Stomach (tissue), 9 donors: ENCODE results near the gene BMPR1B. TPM values are rescaled to one million over a fixed set of nuclear protein-coding genes. Genes with fewer than 3 reads are reported as not detected.

Source experiments
- DNase-seq, 2 donors: peaks; one replicate each; pipeline versions ENCODE4 v3.0.0 to v3.0.0-alpha.2; 2013 to 2019
- H3K27ac ChIP-seq, 5 donors: fragments of 200-600 bp in 4 of 5; sonication (generic) in 4 of 5; one replicate each; pipeline ENCODE4 v1.5.1; 2013 to 2019; ENCODE audit warnings: mild to moderate bottlenecking in 1 of 5, moderate library complexity in 1 of 5
- H3K27me3 ChIP-seq, 3 donors: fragments of 200-600 bp; sonication (generic); one replicate each; pipeline ENCODE4 v1.5.1; 2017 to 2019; ENCODE audit warnings: mixed run types in 1 of 3
- H3K36me3 ChIP-seq, 4 donors: fragments of 200-600 bp; sonication (generic); 1 replicate in 3 of 4; 2 replicates in 1 of 4; pipeline ENCODE4 v1.5.1; 2016 to 2019
- H3K4me1 ChIP-seq, 4 donors: fragments of 200-600 bp; sonication (generic); one replicate each; pipeline ENCODE4 v1.5.1; 2016 to 2019
- H3K4me3 ChIP-seq, 4 donors: fragments of 200-600 bp; sonication (generic) in 3 of 4; one replicate each; pipeline ENCODE4 v1.5.1; 2016 to 2019; ENCODE audit warnings: mild to moderate bottlenecking in 1 of 4
- H3K9me3 ChIP-seq, 4 donors: fragments of 200-600 bp; sonication (generic); one replicate each; pipeline ENCODE4 v1.5.1; 2016 to 2019
- EP300 ChIP-seq: sonication (generic); formaldehyde crosslinking; IDR thresholded peaks from one replicate; pipeline ENCODE4 v1.6.1; 2017; ENCODE audit warnings: antibody characterized with exemption
- POLR2A ChIP-seq, 4 donors: fragments of 450-650 bp; IDR thresholded peaks; one replicate each; pipeline ENCODE4 v1.6.1; 2016; ENCODE audit warnings: antibody characterized with exemption in 4 of 4, control low read depth in 2 of 4, mild to moderate bottlenecking in 1 of 4, moderate library complexity in 1 of 4
- POLR2AphosphoS5 ChIP-seq, 3 donors: sonication (generic); formaldehyde crosslinking; IDR thresholded peaks; one replicate each; pipeline ENCODE4 v1.6.1; 2016; ENCODE audit warnings: antibody characterized with exemption in 3 of 3
- WGBS, 5 donors: extraction: QIAGEN DNeasy Blood & Tissue Kit in 3 of 5; methylation state at CpG; one replicate each; pipeline versions ENCODE4 v1.1.5 to v1.1.7; 2013 to 2018; 5-methylcytosine and 5-hydroxymethylcytosine counted together
- intact Hi-C: fragments of 100-400 bp; cut with DNase I; formaldehyde crosslinking; loops from one replicate; pipeline ENCODE4 v1.15.1; 2023; ENCODE audit warnings: low total_unique reads
- polyA plus RNA-seq, 3 donors: library from polyadenylated mRNA; stranded (reverse); fragments of 200-250 nt; gene quantifications; one replicate each; pipeline ENCODE4 v1.2.3, GENCODE V29; 2013
- total RNA-seq, 5 donors: library from RNA; depleted of rRNA; stranded (reverse); fragments of >200 nt; gene quantifications; one replicate each; pipeline versions ENCODE4 v1.1.0 to v1.2.3, GENCODE V29; 2014 to 2016
- TF ChIP-seq, protein P1 (sequence below), 7 experiments: fragments of 450-650 bp in 4 of 7; fragments of 200-600 bp in 3 of 7; sonication (generic) in 3 of 7; IDR thresholded peaks; one replicate each; pipeline ENCODE4 v1.5.1; 2016 to 2019; ENCODE audit warnings: antibody characterized with exemption in 7 of 7, control low read depth in 2 of 7, mild to moderate bottlenecking in 1 of 7
- donor health status: healthy with polysubstance abuse.
- donor health status: Bipolar disorder and iron deficiency.
- donor health status: healthy.

Gene BMPR1B
- total and polyA plus RNA-seq, 8 donors: 0.37 to 29.8 (median 1.5) TPM; not detected in 1

DNA sequence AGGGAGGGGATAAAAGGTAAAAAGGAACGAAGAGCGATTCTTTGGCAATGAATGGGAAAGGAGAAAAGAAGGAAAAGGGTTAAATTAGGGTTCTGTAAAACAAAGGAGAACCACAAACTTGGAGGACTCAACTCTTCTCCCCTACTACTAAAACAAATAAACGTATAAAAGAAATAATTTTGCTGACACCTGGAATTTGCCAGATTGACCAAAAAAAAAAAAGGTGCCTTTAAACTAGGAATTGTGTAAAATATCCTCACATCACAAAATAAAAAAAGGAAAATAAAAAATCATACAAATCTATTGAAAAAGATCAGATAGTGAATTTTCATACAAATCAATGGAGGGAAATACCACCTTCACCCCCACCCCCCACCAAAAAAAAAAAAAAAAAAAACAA, 129.3 kb downstream of the BMPR1B start:
- WGBS, 5 donors: 84 to 94% (median 88%) methylated on average over 3 of the region's 3 CpGs
- no peaks in the 10 kb centered on the region for H3K27me3 ChIP-seq
- no peak for DNase-seq
- no peaks in the 10 kb centered on the region for H3K4me1 ChIP-seq
- H3K9me3 ChIP-seq: peaks cover 0 to 6% (median 0%) of the 10 kb centered on the region in 4 donors
- no peak overlapping the region for H3K4me3 ChIP-seq
- TF ChIP-seq, protein P1, sequence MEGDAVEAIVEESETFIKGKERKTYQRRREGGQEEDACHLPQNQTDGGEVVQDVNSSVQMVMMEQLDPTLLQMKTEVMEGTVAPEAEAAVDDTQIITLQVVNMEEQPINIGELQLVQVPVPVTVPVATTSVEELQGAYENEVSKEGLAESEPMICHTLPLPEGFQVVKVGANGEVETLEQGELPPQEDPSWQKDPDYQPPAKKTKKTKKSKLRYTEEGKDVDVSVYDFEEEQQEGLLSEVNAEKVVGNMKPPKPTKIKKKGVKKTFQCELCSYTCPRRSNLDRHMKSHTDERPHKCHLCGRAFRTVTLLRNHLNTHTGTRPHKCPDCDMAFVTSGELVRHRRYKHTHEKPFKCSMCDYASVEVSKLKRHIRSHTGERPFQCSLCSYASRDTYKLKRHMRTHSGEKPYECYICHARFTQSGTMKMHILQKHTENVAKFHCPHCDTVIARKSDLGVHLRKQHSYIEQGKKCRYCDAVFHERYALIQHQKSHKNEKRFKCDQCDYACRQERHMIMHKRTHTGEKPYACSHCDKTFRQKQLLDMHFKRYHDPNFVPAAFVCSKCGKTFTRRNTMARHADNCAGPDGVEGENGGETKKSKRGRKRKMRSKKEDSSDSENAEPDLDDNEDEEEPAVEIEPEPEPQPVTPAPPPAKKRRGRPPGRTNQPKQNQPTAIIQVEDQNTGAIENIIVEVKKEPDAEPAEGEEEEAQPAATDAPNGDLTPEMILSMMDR (IDR thresholded peaks at IDR 0.05): no peak
- no peak for TF ChIP-seq POLR2AphosphoS5 (IDR thresholded peaks at IDR 0.05)
- no peak for TF ChIP-seq EP300
- TF ChIP-seq POLR2A (IDR thresholded peaks at IDR 0.05): no peak
- H3K27ac ChIP-seq: no peak overlapping the region
- intact Hi-C loops: no loop called here
- no peaks in the 10 kb centered on the region for H3K36me3 ChIP-seq

DNA sequence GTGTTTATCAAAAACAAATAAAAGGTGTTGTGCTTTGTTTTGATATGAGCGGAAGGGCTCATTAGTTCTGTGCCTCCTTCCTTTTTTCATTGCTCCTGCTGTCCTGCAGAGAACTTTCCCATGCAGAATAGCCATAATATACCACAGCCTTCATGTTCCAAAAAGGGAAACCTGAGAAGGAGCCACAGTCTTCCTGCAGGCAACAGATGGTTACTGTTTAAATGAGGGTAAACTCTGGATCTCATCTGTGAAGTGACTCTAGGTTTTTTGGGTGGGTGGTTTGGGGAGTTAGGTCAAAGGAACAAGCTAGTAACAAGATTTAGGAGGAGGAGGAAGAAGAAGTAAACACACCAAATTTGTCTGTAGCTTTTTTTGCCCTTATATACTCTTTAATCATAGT, 131.8 kb downstream of the BMPR1B start:
- no peaks in the 10 kb centered on the region for H3K4me1 ChIP-seq
- 26 to 54% (median 45%) methylated on average over 1 of the region's 1 CpG for WGBS, 5 donors

DNA sequence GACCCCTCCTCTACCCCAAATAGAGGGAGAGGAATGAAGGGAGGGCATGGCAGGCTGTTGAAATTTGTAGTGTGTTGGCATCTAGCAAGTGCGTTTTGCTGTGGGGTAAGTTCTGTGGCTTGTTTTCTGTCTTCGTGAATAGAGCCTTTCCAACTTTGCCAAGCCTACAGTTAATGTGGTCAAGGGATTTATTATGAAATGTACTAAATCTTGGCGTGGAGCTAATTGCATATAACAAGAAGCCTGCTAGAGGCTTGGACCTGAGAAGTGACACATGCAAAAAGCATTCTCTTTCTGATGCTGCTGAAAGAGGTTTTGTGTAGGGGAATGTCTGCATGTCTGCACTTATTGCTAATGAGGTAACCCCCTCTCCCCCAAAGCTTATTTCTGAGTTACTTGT, 132.2 kb downstream of the BMPR1B start:
- 51 to 71% (median 63%) methylated on average over 3 of the region's 3 CpGs for WGBS, 5 donors
- peak overlapping the region in 1 of 5 donors; percentile 46 for H3K27ac ChIP-seq
- no peak overlapping the region for H3K4me3 ChIP-seq
- H3K36me3 ChIP-seq: no peaks in the 10 kb centered on the region
- DNase-seq: peak in 1 of 2 donors; percentile 36
- TF ChIP-seq EP300 (no peak), POLR2AphosphoS5 (IDR thresholded peaks at IDR 0.05) (no peak), POLR2A (IDR thresholded peaks at IDR 0.05) (no peak)
- TF ChIP-seq, protein P1 (IDR thresholded peaks at IDR 0.05): no peak
- no peaks in the 10 kb centered on the region for H3K27me3 ChIP-seq
- intact Hi-C loops: no loop called here
- H3K9me3 ChIP-seq: peaks cover 0 to 6% (median 0%) of the 10 kb centered on the region in 4 donors
- no peaks in the 10 kb centered on the region for H3K4me1 ChIP-seq

More for the DNA sequence above, 131.8 kb downstream of the BMPR1B start:
- intact Hi-C loops: no loop called here
- no peak for TF ChIP-seq POLR2A (IDR thresholded peaks at IDR 0.05)
- no peak for TF ChIP-seq EP300
- no peak for TF ChIP-seq POLR2AphosphoS5 (IDR thresholded peaks at IDR 0.05)
- TF ChIP-seq, protein P1 (IDR thresholded peaks at IDR 0.05): no peak
- Histone ChIP-seq H3K9me3 (peaks cover 0 to 6% (median 0%) of the 10 kb centered on the region in 4 donors), H3K27me3 (no peaks in the 10 kb centered on the region), H3K4me3 (no peak overlapping the region), H3K27ac (peak overlapping the region in 1 of 5 donors; percentile 46), H3K36me3 (no peaks in the 10 kb centered on the region)
- DNase-seq: no peak

DNA sequence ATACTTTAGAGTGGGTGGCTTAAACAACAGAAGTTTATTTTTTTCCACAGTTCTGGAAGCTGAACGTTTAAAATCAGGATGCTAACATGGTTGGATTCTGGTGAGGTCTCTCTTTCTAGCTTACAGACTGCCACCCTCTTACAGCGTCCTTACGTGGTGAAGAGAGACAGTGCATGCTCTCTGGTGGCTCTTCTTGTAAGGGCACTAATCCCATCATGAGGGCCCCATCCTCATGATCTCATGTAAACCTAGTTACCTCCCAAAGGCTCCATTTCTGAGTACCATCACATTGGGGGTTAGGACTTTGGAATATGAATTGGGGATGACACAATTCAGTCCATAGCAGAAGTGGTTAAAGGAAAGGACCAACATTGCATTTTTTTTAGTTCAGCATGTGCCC, 132.8 kb downstream of the BMPR1B start:
- Histone ChIP-seq H3K27ac (no peak overlapping the region), H3K9me3 (peaks cover 0 to 6% (median 0%) of the 10 kb centered on the region in 4 donors), H3K36me3 (no peaks in the 10 kb centered on the region), H3K27me3 (no peaks in the 10 kb centered on the region), H3K4me3 (no peak overlapping the region), H3K4me1 (no peaks in the 10 kb centered on the region)
- DNase-seq: no peak
- 87 to 97% (median 89%) methylated on average over 3 of the region's 3 CpGs for WGBS, 5 donors
- intact Hi-C loops: no loop called here
- TF ChIP-seq POLR2A (IDR thresholded peaks at IDR 0.05) (no peak), POLR2AphosphoS5 (IDR thresholded peaks at IDR 0.05) (no peak), EP300 (no peak)
- TF ChIP-seq, protein P1 (IDR thresholded peaks at IDR 0.05): no peak
